Right lobe of liver (tissue), 4 donors: ENCODE measurements around the gene SUGCT.

Experiments
- POLR2A ChIP-seq: fragments of 450-650 bp; IDR thresholded peaks from one replicate; pipeline ENCODE4 v1.6.1; 2017; ENCODE audit warnings: antibody characterized with exemption, mild to moderate bottlenecking
- TF ChIP-seq, protein P1 (sequence below), 4 donors: fragments of 200-600 bp in 3 of 4; fragments of 450-650 bp in 1 of 4; IDR thresholded peaks; one replicate each; pipeline versions ENCODE4 v1.5.1 to v1.8.0; 2016 to 2022; ENCODE audit warnings: antibody characterized with exemption in 4 of 4, mild to moderate bottlenecking in 2 of 4
- donor health status: DM: no; HTN: no; CAD: no.
- donor health status: DM: no; HTN: no; CAD: no.
- donor health status: DM: no; HTN: yes; CAD: no.

DNA sequence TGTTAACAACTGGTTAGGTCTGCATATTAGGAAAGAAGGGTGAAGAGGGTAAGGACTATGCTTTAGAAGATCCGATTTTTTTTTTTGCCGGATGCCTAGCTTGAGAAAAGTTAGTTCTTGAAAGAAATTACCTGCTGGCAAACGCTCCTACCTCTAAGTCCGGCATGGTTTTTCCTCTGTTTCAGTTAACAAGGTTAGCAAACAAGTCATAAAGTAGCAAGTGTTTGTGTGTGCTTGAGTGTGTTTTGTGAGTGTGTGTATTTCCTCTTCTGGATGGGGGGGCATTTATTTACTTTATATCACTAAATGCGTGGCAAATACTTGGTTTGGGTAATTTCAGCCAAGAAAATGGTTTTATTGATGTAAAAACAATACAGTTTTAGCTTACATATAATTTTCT lies 195.6 kb downstream of the SUGCT start:
- TF ChIP-seq, protein P1, sequence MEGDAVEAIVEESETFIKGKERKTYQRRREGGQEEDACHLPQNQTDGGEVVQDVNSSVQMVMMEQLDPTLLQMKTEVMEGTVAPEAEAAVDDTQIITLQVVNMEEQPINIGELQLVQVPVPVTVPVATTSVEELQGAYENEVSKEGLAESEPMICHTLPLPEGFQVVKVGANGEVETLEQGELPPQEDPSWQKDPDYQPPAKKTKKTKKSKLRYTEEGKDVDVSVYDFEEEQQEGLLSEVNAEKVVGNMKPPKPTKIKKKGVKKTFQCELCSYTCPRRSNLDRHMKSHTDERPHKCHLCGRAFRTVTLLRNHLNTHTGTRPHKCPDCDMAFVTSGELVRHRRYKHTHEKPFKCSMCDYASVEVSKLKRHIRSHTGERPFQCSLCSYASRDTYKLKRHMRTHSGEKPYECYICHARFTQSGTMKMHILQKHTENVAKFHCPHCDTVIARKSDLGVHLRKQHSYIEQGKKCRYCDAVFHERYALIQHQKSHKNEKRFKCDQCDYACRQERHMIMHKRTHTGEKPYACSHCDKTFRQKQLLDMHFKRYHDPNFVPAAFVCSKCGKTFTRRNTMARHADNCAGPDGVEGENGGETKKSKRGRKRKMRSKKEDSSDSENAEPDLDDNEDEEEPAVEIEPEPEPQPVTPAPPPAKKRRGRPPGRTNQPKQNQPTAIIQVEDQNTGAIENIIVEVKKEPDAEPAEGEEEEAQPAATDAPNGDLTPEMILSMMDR (IDR thresholded peaks at IDR 0.05): no peak
- no peak for TF ChIP-seq POLR2A
